Bronchial epithelial cell (primary cell): ENCODE measurements around the gene OR52B6. TPM values are rescaled to one million over a fixed set of nuclear protein-coding genes. Genes with fewer than 3 reads are reported as not detected.

Experiments
- DNase-seq: peaks from one replicate; pipeline ENCODE4 v3.0.0-alpha.2; 2010; ENCODE audit warnings: low read depth
- FAIRE-seq: peaks from 2 replicates; lab custom pipeline; 2011; peaks lifted over from hg19 to GRCh38; lab: Jason Lieb, UNC
- H3K27me3 ChIP-seq: 2 replicates; pipeline ENCODE4 v1.5.1; 2011; ENCODE audit warnings: low read length; ENCODE audit not compliant: control insufficient read depth, insufficient read depth
- H3K36me3 ChIP-seq: 2 replicates; pipeline ENCODE4 v1.5.1; 2011; ENCODE audit warnings: low read length; ENCODE audit not compliant: control insufficient read depth, insufficient read depth
- H3K4me3 ChIP-seq: 2 replicates; pipeline ENCODE4 v1.5.1; 2011; ENCODE audit warnings: mild to moderate bottlenecking, low read depth, low read length, control low read depth
- CTCF ChIP-seq: IDR thresholded peaks from 2 replicates; pipeline ENCODE4 v1.5.1; 2011; ENCODE audit warnings: mild to moderate bottlenecking, moderate library complexity, low read length, control low read depth, inconsistent platforms; ENCODE audit not compliant: insufficient read depth, severe bottlenecking
- total RNA-seq: library from RNA; depleted of rRNA; stranded (reverse); fragments of >200 nt; gene quantifications from 2 replicates; pipeline ENCODE4 v1.2.1, GENCODE V29; 2014

Gene OR52B6
- total RNA-seq, 1 donor from 2014 or later, result not detected

DNA sequence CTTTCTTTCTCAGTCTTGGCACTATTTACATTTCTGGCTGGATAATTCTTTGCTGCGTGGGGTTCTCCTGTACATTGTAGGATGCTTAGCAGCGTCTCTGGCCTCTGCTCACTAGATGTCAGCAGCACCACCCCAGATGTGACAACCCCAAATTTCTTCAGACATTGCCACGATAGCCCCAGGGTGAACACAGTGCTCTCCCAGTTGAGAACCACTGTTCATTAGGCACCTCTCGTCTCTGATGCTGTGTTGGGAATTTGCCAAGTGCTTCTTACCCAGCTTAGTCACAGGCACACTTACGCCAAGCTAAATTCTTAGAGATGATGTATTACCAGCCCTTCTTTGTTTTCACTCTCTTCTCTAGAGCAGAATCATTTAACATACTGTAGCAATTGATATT is 25.2 kb downstream of the OR52B6 start:
- no peaks in the 10 kb centered on the region for H3K27me3 ChIP-seq
- peak; percentile 16 for TF ChIP-seq CTCF
- peak; percentile 85 for DNase-seq
- no peak overlapping the region for H3K4me3 ChIP-seq
- FAIRE-seq, result no peak
- peaks cover 4% of the 10 kb centered on the region for H3K36me3 ChIP-seq

DNA sequence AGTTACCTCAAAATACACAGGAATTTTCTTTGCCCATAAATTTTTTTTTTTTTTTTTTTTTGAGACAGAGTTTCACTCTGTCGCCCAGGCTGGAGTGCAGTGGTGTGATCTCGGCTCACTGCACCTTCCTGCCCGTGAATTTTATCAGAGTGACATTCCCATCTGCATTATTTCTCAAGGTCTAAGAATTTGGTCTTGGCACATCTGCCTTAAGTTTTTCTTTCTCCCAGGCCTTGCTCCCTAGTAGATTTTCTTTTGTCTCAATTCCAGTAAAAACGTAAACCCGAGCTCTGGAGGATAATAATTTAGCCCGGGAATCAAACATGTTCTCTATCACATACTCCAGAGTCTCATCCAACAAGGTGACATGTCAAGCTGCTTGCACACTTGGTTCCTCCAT is 28.1 kb downstream of the OR52B6 start:
- FAIRE-seq (no peak), DNase-seq (no peak)
- no peaks in the 10 kb centered on the region for H3K27me3 ChIP-seq
- TF ChIP-seq CTCF, result no peak
- no peak overlapping the region for H3K4me3 ChIP-seq
- H3K36me3 ChIP-seq, result peaks cover 4% of the 10 kb centered on the region

- TF ChIP-seq CTCF, result no peak
- no peaks in the 10 kb centered on the region for H3K27me3 ChIP-seq
- H3K4me3 ChIP-seq, result no peak overlapping the region
- no peak for DNase-seq
- H3K36me3 ChIP-seq, result no peaks in the 10 kb centered on the region
- no peak for FAIRE-seq
These were observed 29.8 kb downstream of the OR52B6 start for GRCh38 chr11:5610446-5610845.

- H3K4me3 ChIP-seq, result no peak overlapping the region
- H3K36me3 ChIP-seq, result no peaks in the 10 kb centered on the region
- no peak for TF ChIP-seq CTCF
- FAIRE-seq, result no peak
- no peak for DNase-seq
- no peaks in the 10 kb centered on the region for H3K27me3 ChIP-seq
These were observed 30.9 kb downstream of the OR52B6 start for GRCh38 chr11:5611627-5612026.

DNA sequence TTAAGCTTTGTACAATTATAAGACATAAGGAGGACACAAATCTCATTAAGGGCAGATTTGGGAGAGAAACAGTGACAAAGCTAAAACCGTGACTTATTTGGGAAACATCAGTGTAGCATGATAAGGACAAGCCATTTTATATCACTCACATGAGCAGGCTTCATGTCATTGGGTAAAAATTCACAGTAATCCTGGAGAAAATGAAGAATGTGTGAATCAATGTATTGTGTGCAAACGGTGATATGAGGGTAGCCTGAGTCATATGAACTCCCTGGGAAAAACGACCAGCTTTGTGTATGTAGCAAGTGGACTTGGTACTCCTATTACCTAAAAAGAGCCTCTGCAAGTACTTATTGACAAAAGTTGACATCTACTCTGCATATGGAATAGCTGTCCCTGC is 38.1 kb downstream of the OR52B6 start:
- DNase-seq, result peak; percentile 95
- no peak for TF ChIP-seq CTCF
- FAIRE-seq, result no peak

More for the DNA sequence above, 38.1 kb downstream of the OR52B6 start:
- H3K36me3 ChIP-seq, result no peaks in the 10 kb centered on the region
- no peaks in the 10 kb centered on the region for H3K27me3 ChIP-seq
- no peak overlapping the region for H3K4me3 ChIP-seq
